Stimulated activated CD4-positive, alpha-beta T cell treated with anti-CD3 and anti-CD28 coated beads, TNF-alpha, amount 100 ng/mL, for 24 hours (primary cell): Measurements from ENCODE around the gene RCBTB1.

ENCODE experiments used
- DNase-seq, 3 experiments: peaks; one replicate each; pipeline ENCODE4 v3.0.0-alpha.2; 2020; ENCODE audit warnings: low read depth in 3 of 3

The RCBTB1 gene

DNA sequence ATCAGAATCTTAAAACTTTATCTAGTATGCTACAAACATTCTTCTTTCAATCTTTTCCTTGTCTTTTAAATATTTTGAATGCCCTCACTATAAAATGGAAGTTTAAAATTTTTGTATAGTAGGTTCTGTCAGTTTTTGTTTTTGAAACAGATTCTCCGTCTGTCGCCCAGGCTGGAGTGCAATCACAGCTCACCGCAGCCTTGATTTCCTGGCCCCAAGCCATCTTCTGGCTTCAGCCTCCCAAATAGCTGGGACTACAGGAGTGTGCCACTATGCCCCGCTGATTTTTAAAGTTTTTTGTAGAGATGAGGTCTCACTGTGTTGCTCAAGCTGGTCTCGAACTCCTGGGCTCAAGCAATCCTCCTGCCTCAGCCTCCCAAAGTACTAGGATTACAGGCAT, 68.9 kb downstream of the RCBTB1 start:
- DNase-seq: no peak

DNA sequence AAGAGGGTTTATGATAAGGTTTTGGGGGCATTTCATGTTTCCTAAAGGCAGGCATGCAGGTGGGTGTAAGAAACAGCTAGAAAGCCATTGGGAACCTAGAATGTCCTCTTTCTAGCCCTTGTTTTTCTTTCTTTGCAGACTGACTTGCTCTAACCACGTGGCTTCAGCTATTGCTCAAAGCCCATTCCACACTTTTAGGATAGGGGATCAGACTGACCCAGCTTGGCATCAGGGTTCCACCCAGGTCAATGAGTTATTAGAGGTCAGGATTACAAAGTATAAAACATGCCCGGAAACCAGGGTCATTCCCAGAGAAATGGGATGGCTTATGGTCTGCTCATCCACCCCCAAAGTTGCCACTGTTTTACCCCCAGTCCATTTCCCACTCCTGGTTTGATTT, 72.8 kb downstream of the RCBTB1 start:
- no peak for DNase-seq

- no peak for DNase-seq
Observed at GRCh38 chr13:49503951-49504350, 81.4 kb downstream of the RCBTB1 start.

DNA sequence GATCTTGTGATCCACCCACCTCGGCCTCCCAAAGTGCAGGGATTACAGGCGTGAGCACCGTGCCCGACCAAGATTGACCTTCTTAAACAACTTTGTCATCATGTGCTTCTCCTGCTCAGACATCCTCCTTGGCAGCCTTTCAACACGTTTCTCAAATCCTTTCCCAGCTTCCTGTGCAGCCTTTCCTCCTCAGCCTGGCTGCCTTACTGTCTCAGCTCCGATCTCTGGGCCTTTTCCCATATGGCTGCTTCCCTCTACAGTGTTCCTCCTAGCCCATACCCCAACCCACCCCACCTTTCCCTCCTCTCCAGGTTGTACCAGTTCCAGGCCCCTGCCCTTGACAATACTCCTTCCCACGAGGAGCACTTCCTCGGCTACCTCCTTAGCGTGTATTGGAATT, 82.4 kb downstream of the RCBTB1 start:
- DNase-seq: no peak

- no peak for DNase-seq
Observed at GRCh38 chr13:49499889-49500660, 85.3 kb downstream of the RCBTB1 start.

- DNase-seq: no peak
Observed at GRCh38 chr13:49498206-49498605, 87.2 kb downstream of the RCBTB1 start.

GRCh38 chr13:49497272-49497671, 88.1 kb downstream of the RCBTB1 start:
- DNase-seq: no peak

DNA sequence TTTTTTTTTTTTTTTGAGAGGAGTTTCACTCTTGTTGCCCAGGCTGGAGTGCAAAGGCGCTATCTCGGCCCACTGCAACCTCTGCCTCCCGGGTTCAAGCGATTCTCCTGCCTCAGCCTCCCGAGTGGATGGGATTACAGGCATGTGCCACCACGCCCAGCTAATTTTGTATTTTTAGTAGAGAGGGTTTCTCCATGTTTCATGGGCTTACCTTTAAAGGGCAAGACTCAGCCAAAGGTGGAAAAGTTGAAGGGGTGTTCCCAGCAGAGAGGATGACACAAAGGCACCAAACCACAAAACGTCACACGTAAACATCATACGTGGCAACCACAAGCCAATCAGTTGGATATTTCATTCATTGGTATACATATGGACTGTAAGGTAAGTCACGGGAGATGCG, 88.5 kb downstream of the RCBTB1 start:
- DNase-seq: peak; percentile 5 to 54 (median 47)

- DNase-seq: peak; percentile 80 to 88 (median 82)
Observed at GRCh38 chr13:49495783-49496762, 89.3 kb downstream of the RCBTB1 start, which contains the start of gene PHF11. Gene PHF11 (plus strand): TSS chr13:49495953. CDS start chr13:49496002, 49 bp downstream.

DNA sequence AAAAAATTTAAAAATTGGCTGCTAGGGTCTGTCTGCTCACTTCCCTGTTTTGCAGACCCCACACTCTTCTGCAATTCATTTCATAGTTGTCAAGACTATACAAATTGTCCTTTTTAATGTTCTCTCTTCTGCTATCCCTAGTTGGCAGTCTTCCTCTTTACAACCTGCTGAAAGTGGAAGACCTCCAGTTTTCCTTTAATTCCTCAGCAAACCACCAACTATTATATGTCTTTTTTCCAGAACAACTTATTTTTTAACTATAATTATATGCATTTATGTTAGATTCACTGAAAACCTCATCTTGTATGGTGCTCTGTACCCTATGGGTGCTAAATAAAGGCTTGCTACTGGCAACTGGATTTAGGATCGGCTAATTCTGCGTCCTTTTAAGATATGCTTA, 90.7 kb downstream of the RCBTB1 start:
- no peak for DNase-seq

GRCh38 chr13:49488563-49488962, 96.8 kb downstream of the RCBTB1 start:
- no peak for DNase-seq
